SKM-1 (cell line): ENCODE data around the gene KCNJ1.

ENCODE experiments used
- DNase-seq: peaks from one replicate; lab custom pipeline; 2025; ENCODE audit not compliant: unreplicated experiment; lab: John Stamatoyannopoulos, UW

KCNJ1 gene

DNA sequence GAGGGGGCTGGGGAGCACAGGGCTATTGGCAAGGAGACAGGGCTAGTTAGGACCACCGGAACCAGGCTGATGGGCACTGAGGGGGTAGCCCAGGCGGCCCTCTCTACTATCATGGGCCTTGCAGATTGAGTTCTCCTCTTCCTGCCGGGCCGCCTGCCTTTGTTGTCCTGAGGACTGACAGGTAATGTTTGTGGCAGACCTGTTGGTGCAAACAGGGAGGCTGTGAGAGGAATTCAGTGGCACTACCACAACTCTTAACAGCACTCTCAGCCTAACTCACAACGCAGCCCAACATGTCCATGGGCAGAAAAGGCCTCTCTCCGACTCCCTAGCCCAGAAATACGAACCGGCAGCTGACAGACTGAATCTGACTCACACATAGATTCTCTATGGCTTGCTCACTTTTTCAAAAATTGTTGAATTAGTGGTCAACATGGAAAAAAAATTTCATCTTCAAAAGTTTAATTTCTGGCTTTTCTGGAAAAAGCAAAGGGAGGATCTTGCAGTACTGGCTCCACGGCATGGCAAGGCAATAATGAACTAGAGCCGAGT, 35.5 kb upstream of the KCNJ1 start:
- DNase-seq: no peak

DNA sequence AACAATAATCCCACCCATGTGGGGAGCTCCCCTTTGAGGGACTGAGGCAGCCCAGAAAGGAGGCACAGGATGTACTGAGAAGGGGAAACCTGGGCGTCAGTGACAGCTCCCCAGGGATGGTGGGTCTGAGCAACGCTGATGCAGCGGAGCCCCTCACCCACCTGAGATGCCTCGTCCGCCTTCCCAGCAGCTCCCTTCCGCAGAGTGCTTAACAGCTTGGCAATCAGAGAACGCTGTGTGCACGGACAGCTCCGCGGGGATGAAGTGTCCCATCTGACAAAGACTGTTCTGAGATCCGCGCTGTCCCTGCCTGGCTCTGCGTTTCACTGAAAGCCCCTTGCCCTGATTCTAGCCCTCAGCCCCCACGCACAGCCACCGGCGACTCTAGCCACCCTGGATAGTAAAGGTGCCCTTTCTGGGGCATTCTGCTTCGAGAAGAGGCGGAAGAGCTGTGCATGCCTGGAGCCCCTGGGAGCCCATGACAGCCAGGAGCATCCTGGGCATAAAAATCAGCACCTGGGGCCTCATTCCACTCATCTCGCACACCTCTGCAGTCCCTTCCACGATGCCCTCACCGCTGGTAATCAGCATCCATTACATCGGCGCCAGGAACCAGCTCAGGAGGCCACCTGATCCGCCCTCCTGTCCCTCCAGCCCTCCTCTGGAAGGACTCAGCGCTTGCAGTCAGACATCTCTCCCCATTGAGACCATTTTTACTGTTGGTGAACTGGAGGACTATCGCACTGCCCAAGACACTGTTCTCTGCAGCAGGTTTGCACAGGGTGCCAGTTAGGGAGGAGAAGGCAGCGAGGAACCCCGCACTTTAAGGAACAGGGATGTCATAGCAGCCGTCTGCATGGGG, 34.8 kb upstream of the KCNJ1 start:
- DNase-seq: no peak

DNA sequence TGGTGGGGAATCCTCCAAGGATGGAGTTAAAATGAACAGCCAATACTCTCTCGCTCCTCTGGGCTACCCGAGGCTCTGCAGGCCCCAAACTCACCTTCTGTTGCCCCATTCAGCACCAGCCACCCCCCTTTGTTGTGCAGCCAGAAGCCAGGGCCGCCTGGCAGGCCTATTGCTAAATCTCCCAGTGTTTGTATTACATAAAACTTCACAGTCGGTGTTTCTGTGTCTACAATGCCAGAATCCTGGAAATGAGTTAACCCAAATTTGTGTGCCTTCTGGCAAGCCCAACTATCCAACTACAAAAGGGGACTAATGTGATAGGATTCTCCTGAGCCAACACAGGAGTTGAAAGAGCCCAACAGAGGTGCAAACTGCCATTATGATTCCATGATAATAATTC, 33.4 kb upstream of the KCNJ1 start:
- no peak for DNase-seq

DNA sequence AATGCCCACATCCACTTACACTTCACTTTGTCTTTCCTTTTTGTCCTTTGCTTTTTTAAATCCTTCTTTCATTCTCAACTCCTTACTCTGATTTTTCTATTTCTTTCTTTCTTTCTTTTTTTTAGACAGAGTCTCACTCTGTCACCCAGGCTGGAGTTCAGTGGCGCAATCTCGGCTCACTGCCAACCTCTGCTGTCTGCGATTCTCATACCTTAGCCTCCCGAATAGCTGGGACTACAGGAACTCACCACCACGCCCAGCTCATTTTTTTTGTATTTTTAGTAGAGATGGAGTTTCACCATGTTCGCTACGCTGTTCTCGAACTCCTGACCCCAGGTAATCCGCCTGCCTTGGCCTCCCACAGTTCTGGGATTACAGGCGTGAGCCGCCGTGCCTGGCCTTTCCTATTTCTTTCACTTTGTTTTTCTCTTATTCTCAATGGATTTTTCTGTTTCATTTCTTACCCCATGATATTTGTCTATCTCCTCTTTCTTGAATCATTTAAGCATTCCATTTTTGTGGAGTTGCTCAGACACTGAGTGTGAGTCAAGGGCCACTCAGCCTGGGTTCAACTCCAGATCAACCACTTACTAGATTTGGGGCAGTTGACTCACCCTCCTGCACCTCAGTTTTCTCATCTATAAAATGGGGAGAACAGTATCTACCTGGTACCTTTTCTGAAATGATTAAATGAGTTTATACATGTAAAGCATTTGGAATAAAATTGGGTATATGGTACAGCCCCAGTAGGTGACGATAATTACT, 31.7 kb upstream of the KCNJ1 start:
- no peak for DNase-seq

DNA sequence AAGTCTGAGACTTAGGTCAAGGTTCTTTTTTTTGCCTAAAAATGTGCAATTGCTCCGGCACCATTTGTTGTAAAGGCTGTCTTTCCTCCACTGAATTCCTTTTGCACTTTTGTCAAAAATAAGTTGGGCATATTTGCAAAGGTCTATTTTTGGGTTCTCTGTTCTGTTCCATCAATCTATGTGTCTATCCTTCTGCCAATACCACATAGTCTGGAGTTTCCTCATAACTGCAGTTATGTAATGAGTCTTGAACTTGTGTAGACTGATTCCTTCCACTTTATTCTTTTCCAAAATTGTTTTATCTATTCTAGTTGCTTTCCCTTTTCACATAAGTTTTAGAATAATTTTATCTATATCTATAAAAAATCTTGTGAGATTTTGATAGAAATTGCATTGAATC, 30.7 kb upstream of the KCNJ1 start:
- no peak for DNase-seq

DNA sequence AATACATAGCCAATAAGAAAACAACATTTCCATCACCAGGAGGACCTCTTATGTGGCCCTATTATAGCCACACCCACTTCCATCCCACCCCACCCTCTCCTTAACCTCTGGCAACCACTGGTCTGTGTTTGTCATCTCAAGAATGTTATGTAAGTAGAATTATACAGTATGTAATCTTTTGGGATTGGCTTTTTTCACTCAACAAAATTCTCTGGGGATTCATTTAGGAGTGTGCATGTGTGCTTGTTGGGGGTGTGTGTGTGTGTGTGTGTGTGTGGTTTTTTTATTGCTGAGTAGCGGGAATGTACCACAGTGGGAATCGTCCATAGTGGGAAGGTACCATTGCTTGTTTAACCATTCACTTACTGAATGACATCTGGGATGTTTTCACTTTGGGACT, 29.3 kb upstream of the KCNJ1 start:
- no peak for DNase-seq

DNA sequence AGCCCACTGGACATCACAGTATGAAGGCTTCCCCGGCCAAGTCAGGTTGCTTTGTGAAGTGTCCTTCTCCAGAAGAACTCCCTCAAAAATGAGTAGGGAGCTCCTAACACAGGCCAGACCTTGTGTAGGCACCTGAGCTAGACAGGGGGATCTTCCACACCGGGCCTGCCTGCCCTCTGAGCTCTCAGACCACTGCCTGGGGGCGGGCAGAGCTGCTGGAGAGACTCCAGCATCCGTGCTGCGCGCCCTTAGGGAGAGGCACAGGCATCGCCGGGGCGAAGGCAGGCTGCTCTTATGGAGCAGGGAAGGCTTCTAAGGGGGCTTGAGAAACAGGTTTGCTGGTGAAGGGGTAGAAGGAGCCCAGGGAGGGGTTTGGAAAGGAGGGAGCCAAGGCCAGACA, 28.4 kb upstream of the KCNJ1 start:
- no peak for DNase-seq

DNA sequence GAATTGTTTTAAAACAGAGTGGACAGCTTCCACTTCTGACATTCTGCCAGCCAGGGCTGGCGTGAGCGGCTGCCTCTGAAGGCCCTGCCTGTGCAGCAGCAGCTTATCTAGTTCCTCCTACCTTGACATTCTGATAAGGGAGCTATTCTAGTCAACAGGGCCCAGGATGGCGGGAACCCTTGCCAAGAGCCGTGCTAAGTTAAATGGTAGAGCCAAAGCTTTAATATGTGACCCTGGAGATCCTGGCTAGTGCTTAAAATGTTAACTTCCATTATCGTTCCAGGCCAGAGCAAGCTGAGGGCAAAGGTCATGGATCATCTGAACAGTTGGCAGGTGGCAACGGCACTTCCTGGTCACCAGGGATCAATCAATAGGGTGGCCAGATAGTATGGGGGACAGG, 27.6 kb upstream of the KCNJ1 start:
- no peak for DNase-seq

DNA sequence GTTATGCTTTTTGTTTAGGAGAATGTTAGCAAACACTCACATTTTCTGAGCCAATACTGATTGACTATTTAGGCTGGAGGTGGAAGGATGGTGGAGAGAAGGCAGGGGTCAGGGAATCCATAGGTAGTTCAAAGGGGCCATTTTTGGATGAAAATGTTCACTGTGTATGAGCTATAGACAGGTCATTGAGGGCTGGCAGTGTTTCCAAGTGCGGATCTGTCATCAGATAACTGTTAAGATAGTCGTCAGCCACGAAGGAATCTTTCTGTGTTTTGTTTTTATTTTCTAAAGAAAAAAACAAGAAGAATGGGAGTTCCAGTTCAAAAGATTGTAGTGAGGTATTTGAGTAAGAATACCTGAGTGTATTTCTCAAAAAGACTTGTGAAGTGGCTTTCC, 27.2 kb upstream of the KCNJ1 start:
- no peak for DNase-seq

DNA sequence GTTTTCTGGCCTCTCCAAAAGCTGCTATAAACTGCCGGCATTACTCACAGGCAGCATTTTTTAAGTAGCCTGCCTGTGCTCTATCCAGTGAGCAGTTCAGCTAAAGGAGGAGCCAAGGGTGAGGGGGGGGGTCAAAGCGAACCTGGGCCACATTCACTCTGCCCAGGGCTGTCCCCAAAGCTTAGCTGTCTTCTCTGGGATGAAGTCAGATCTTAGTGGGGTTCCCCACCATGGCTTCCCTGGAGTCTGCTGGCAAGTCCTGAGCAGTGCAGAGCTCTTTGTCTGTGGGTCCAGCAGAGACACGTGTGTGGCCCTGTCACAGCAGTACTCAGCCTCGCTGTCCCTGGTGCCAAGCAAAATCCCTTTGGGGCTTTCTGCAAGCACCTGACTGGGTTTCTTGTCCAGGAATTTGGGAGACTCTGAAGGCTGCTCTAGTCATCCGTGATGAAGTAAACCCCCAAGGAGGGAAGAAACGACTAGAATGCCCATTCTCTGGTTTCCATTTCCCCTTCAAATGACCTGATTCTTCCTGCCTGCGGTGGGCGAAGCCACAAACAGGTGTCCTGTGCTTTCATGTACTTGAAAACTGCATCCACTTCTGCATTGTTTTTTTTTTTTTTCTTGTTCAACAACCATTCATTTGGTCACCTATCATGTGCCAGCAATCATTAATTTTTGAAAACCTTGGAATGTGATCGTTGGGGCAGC, 26.6 kb upstream of the KCNJ1 start:
- DNase-seq: no peak

DNA sequence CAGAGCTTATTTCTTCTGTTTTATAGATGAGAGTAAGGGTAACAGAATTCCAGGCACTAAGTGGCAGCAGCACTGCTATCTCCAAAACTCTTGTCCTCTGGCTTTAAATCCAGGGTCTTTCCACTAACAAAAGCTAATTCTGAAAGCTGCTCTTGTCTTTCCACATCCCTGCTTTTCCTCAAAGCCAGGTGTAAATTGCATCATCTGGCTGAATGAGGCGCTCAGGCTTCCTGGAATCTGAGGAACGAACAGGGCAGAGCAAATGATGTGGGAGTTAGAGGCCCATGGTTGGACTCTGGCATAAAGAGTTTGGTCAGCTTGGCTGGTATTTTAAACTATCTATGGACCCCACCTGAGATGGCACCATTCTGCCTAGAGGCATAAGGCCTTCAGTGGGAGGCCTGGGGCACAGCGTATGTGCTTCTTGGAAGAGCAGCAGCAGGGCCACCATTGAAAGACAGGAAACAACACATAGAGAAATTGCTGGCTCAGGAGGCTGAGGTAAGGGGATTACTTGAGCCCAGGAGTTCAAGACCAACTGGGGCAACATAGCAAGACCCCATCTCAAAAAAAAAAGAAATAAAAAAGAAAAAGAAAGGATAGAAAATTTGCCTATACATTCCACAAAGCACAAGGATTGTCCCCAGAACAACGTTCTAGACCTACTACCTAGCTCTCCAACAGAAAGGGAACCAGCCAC, 25.9 kb upstream of the KCNJ1 start:
- DNase-seq: no peak

DNA sequence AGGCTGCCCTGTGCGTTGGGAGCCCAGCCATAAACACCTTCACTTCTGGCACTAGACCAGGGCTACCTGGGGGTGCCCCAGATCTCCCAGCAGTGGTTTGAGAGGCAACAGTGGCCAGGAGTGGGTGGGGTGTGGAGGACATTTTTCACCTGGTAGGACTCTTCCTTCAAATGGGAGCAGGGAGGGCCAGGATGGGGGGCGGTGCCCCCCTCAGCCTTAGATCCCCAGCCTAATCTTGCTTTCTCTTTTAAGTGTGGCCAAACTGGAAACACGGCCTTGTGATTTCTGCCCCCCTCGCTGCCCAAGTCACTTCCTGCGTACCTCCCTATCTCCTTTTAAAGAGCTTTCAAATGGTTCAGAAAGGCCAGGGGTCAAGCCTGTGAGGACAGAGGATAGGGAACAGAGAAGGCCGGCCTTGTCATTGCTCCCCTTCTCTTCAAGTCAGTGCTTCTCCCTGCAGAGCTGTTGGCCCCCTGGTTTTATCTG, 24.9 kb upstream of the KCNJ1 start:
- no peak for DNase-seq

DNA sequence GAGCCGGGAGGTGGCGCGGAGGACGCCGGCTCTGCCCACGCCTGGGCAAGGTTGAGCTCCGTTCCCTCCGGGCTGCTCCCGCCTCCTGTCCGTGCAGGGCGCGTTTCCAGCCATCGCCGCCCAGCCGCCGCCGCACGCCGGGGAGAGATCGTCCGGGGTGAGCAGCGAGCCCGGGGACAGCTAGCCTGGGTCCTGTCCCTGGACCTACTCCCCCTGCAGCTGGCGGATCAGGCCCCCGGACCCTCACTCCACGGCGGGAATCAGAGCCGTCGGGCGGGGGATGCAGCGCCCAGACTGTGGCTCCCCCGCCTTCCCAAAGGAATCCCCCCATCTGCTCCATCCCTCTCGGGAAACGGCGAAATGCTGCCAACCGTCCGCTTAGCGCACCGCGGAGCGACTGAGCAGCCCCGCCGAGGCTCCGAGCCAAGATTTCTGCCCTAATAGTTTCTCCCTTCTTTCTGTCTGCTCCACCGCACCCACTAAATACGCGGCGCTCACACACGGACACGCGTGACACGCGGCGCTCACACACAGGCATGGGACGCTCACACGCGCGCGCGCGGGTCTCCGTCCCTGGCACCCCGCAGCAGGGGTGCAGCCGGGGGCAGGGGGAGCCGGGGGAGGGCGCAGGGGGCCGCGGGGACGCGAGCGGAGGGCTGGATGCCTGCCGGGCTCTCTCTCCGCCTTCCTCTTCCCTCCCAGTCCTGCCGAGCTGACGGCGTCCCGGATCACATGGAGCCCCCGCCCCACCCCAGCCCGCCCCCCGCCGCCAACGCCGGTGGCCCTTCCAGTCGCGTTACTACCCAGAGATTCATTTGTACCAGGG, 23.7 kb upstream of the KCNJ1 start, which contains the start of gene KCNJ5:
TSS of gene KCNJ5 (plus strand) at position 814 of the 826 bp plus-strand sequence. CDS start 19,918 bp downstream, outside the sequence.
- no peak for DNase-seq

DNA sequence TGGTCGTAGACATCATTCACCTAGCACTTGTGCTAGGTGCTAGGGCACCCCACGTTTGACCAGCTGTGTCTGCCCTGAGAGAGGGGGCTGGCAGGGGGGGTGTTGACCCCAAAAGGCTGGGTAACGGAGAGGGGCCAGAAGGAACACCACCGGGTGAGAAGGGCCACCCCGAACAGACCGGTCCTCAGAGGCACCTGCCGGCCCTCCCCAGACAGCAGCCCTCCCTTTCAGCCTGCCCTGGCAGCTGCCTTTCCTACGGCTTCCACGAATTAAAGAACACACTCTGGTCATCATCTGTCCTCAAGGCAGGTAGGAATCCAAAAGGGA, 23.1 kb upstream of the KCNJ1 start:
- DNase-seq: no peak

DNA sequence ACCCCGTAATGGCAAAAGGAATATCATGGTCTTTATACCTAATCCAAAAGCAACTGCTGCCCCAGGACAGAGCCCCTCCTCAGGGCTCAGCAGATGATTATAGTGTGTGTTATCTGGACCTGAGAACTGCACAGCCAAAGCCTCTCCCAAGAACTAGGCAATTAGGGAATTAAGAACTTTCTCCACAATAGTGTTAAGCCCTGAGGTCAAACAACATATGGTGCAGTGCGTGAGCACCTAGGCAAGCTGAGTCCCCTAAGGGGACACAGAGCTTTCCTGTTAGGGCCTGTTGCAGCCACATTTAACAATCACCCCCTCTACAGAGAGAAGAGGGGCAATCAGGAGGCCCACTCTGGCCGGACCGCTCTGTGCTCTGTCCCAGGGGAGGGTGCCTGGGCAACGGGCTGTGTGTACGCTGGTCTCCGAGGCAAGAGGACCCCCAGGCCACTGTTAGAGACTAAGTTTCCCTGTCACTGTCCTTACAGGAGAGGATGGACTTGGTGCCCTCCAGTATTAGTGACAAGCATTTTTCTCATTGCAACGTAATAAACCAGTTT, 22.6 kb upstream of the KCNJ1 start:
- DNase-seq: no peak

DNA sequence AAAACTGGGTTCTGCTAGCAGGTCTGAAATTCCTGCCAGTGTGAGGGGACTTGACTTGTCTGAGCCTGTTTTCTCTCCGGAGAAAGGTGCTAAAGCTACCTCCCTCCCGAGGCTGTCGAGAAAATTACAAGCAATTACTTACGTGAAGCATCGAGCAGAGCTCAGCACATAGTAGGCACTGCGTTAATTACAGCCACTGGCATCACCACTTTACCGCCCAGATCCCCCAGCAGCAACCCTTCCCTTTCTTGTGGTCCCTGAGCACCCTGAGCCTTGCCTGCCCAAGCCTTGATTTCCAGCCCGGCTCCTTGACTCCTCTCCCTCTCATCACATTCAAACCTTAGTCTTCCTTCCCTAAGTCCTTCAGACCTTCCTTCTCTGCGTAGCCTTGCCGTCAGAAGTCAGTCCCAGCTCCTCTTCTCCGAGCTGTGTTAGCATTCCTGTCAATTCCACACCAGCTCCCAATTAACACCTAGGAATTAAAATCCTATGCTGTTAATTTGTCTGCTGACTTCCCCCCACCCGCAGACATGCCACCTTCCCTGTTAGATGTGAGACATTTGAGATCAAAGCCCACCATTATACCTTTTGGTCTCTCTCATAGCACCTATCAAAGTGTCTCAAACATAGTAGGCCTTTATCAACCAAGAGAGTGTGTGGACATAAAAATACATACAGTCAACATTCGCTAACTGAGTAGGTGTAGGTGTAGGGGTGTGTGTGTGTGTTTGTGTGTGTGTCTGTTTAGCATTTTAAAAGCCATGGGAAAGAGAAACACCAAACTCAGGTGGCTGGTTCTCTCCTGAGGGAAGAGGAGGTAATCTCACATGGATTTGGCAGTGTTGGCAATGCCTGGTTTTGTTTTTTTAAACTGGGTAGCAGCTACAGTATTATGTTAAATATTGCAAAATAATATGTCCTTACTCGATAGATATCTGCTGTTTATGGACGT, 21.2 kb upstream of the KCNJ1 start:
- no peak for DNase-seq

DNA sequence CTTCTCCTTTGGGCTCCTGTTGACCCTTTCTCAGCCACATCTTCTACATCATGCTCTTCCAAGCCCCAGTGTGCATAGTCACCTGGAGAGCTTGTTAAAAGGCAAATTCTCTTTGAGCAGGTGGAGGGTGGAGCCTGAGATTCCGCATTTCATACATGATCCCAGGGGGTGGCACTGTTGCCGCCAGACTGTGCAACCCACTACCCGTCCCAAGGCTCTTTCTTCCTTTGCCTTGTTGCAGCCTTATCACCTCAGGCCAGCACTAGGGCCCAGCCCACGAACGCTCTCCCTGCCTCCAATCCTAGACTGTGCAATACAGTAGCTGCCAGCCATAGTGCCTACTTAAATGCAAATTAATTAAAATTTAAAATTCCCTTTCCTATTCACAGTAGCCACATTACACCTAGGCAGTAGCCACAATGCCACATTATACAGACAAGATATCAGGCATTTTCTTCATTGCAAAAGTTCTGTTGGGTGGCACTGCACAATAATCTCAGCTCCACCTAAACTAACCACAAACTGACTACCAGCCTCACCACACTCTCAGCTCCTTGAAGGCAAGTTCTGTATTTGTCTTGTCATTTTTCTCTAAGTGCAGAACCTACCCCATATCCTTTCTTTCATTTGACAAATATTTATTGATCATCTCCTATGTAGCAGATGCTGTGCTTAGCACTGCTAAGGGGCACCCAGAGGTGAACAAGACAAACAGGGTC, 19.5 kb upstream of the KCNJ1 start:
- DNase-seq: no peak
